Measurements from ENCODE around the gene SH3BP5L.
A peak's percentile ranks its signal among the peaks of the same experiment; 100 is the strongest.

The SH3BP5L gene

DNA sequence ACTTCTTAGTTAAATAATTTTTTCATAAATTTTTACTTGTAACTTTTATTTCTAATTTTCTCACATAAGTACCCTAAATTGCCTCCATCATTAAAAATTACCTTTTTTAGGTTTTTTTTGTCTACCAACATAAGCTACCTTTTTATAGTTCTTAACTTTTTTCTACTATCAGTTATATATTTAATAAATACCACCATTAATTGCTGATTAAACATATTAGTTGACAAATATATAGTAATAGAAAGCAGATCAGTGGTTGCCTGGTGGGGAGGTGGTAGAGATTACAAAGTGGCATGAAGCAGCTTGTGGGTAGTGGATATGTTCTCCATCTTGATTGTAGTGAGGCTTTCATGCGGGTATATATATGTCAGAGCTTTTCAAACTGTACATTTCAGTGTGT, 6.1 kb upstream of the SH3BP5L start:
- TF ChIP-seq, protein P1, sequence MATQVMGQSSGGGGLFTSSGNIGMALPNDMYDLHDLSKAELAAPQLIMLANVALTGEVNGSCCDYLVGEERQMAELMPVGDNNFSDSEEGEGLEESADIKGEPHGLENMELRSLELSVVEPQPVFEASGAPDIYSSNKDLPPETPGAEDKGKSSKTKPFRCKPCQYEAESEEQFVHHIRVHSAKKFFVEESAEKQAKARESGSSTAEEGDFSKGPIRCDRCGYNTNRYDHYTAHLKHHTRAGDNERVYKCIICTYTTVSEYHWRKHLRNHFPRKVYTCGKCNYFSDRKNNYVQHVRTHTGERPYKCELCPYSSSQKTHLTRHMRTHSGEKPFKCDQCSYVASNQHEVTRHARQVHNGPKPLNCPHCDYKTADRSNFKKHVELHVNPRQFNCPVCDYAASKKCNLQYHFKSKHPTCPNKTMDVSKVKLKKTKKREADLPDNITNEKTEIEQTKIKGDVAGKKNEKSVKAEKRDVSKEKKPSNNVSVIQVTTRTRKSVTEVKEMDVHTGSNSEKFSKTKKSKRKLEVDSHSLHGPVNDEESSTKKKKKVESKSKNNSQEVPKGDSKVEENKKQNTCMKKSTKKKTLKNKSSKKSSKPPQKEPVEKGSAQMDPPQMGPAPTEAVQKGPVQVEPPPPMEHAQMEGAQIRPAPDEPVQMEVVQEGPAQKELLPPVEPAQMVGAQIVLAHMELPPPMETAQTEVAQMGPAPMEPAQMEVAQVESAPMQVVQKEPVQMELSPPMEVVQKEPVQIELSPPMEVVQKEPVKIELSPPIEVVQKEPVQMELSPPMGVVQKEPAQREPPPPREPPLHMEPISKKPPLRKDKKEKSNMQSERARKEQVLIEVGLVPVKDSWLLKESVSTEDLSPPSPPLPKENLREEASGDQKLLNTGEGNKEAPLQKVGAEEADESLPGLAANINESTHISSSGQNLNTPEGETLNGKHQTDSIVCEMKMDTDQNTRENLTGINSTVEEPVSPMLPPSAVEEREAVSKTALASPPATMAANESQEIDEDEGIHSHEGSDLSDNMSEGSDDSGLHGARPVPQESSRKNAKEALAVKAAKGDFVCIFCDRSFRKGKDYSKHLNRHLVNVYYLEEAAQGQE (IDR thresholded peaks at IDR 0.05; ENCODE audit: insufficient read depth in 1 of 2, low read depth in 2 of 2, low read length in 2 of 2) = no peak
- TF ChIP-seq TAF1 (IDR thresholded peaks at IDR 0.05; ENCODE audit: borderline replicate concordance, insufficient read depth, low read length) (no peak), SIN3A (IDR thresholded peaks at IDR 0.05; ENCODE audit: borderline replicate concordance, insufficient read depth, low read length) (no peak), FOXP2 (optimal IDR thresholded peaks at IDR 0.05; ENCODE audit: borderline replicate concordance, extremely low read depth, extremely low read length, insufficient read depth) (no peak), POLR2AphosphoS5 (IDR thresholded peaks at IDR 0.05; ENCODE audit: low read depth, low read length) (no peak)

- TF ChIP-seq FOXP2 (optimal IDR thresholded peaks at IDR 0.05; ENCODE audit: borderline replicate concordance, extremely low read depth, extremely low read length, insufficient read depth) (no peak), SIN3A (IDR thresholded peaks at IDR 0.05; ENCODE audit: borderline replicate concordance, insufficient read depth, low read length) (no peak)
- TF ChIP-seq, protein P1 (IDR thresholded peaks at IDR 0.05; ENCODE audit: insufficient read depth in 1 of 2, low read depth in 2 of 2, low read length in 2 of 2) = peak in 1 of 2 experiments; percentile 26; a peak in 1 of 4 replicates
Observed at GRCh38 chr1:248828845-248829244, 3.1 kb upstream of the SH3BP5L start.

DNA sequence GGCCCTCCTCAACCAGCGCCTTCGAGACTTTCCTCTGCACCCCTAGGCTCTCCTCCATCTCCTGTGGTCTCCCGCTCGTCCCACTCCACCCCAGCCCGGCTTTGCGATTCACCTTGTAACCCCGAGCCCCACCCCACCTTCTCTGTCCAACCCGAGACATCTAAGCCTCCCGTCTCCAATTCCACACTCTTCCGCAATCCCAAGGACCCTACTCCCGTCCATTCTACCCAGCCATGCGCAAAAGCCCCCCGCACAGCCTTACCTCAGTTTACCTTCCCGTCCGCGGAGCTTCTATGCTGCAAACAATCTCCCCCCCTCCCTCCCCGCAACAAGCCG, 174 bp downstream of the SH3BP5L start:
- peak; percentile 52; the same call in 1 of the 2 replicates for TF ChIP-seq SIN3A (IDR thresholded peaks at IDR 0.05; ENCODE audit: borderline replicate concordance, insufficient read depth, low read length)
- TF ChIP-seq TAF1 (IDR thresholded peaks at IDR 0.05; ENCODE audit: borderline replicate concordance, insufficient read depth, low read length) = no peak
- TF ChIP-seq POLR2AphosphoS5 (IDR thresholded peaks at IDR 0.05; ENCODE audit: low read depth, low read length) = no peak; the same call in 1 of the 2 replicates

- no peak for TF ChIP-seq SIN3A (IDR thresholded peaks at IDR 0.05; ENCODE audit: borderline replicate concordance, insufficient read depth, low read length)
- TF ChIP-seq FOXP2 (optimal IDR thresholded peaks at IDR 0.05; ENCODE audit: borderline replicate concordance, extremely low read depth, extremely low read length, insufficient read depth) = no peak
- TF ChIP-seq, protein P1 (IDR thresholded peaks at IDR 0.05; ENCODE audit: insufficient read depth in 1 of 2, low read depth in 2 of 2, low read length in 2 of 2) = no peak
- TF ChIP-seq POLR2AphosphoS5 (IDR thresholded peaks at IDR 0.05; ENCODE audit: low read depth, low read length) = no peak
- no peak for TF ChIP-seq TAF1 (IDR thresholded peaks at IDR 0.05; ENCODE audit: borderline replicate concordance, insufficient read depth, low read length)
Observed at GRCh38 chr1:248825136-248825535, 579 bp downstream of the SH3BP5L start.

- TF ChIP-seq POLR2AphosphoS5 (IDR thresholded peaks at IDR 0.05; ENCODE audit: low read depth, low read length) (no peak), TAF1 (IDR thresholded peaks at IDR 0.05; ENCODE audit: borderline replicate concordance, insufficient read depth, low read length) (no peak), SIN3A (IDR thresholded peaks at IDR 0.05; ENCODE audit: borderline replicate concordance, insufficient read depth, low read length) (no peak), FOXP2 (optimal IDR thresholded peaks at IDR 0.05; ENCODE audit: borderline replicate concordance, extremely low read depth, extremely low read length, insufficient read depth) (no peak)
- TF ChIP-seq, protein P1 (IDR thresholded peaks at IDR 0.05; ENCODE audit: insufficient read depth in 1 of 2, low read depth in 2 of 2, low read length in 2 of 2) = no peak
Observed at GRCh38 chr1:248824701-248825100, 1.0 kb downstream of the SH3BP5L start.
